ENCODE results near the gene LRP1.

Gene LRP1

GRCh38 chr12:57127726-57128518, at the start of gene LRP1:
Gene LRP1 (plus strand): TSS chr12:57128483. CDS start chr12:57128965, 482 bp downstream.
- DNase-seq: peak; percentile 78

- DNase-seq: peak; percentile 81 to 98
These were observed 49.5 kb upstream of the LRP1 start, which contains the start of gene NEMP1 for GRCh38 chr12:57078519-57079404. Gene NEMP1 (minus strand): TSS chr12:57078791. CDS start chr12:57078745, 46 bp downstream.

GRCh38 chr12:57079821-57080220, 48.5 kb upstream of the LRP1 start:
- no peak for DNase-seq

- no peak for DNase-seq
These were observed 47.4 kb upstream of the LRP1 start for GRCh38 chr12:57080855-57081254.

- DNase-seq: peak; percentile 47 to 57
These were observed 42.2 kb upstream of the LRP1 start for GRCh38 chr12:57085999-57086492.

- peak; percentile 62 to 86 for DNase-seq
These were observed 41.7 kb upstream of the LRP1 start for GRCh38 chr12:57086493-57087009.

- DNase-seq: peak; percentile 94 to 97
These were observed 41.1 kb upstream of the LRP1 start for GRCh38 chr12:57087010-57087690.

GRCh38 chr12:57087691-57088353, 40.5 kb upstream of the LRP1 start:
- peak; percentile 82 to 93 for DNase-seq

- DNase-seq: peak; percentile 85 to 89
These were observed 39.7 kb upstream of the LRP1 start, which contains the start of gene NAB2 for GRCh38 chr12:57088354-57089270. Gene NAB2 (plus strand): TSS chr12:57089114. CDS start chr12:57089272, 158 bp downstream.

GRCh38 chr12:57089271-57090245, 38.7 kb upstream of the LRP1 start:
- peak; percentile 58 to 74 for DNase-seq

GRCh38 chr12:57090490-57090889, 37.8 kb upstream of the LRP1 start:
- no peak for DNase-seq

- no peak for DNase-seq
These were observed 37.2 kb upstream of the LRP1 start for GRCh38 chr12:57090924-57091637.

- DNase-seq: no peak
These were observed 36.4 kb upstream of the LRP1 start for GRCh38 chr12:57091638-57092528.

GRCh38 chr12:57092529-57092862, 35.8 kb upstream of the LRP1 start:
- DNase-seq: no peak

GRCh38 chr12:57092876-57093414, 35.3 kb upstream of the LRP1 start:
- DNase-seq: no peak

GRCh38 chr12:57093415-57094207, 34.7 kb upstream of the LRP1 start:
- DNase-seq: peak; percentile 78 to 82
